Measurements from ENCODE around the gene GPR137B. TPM values are rescaled to one million over a fixed set of nuclear protein-coding genes. Genes with fewer than 3 reads are reported as not detected.

Gene GPR137B
- total and polyA plus RNA-seq, 12 donors = 3.4 to 30.0 (median 13.7) TPM

- WGBS, 4 donors = 69 to 77% (median 74%) methylated on average over 6 to 15 of the region's 15 CpGs
- H3K4me3 ChIP-seq = no peak overlapping the region
- H3K27ac ChIP-seq = no peak overlapping the region
- H3K27me3 ChIP-seq = peaks cover 4% of the 10 kb centered on the region
- TF ChIP-seq CTCF (IDR thresholded peaks at IDR 0.05) = no peak
- TF ChIP-seq POLR2A (IDR thresholded peaks at IDR 0.05) = no peak
- no peak for DNase-seq
- H3K4me1 ChIP-seq (replicated peaks in 1 of 2) = no peaks in the 10 kb centered on the region
- no peaks in the 10 kb centered on the region for H3K9me3 ChIP-seq (replicated peaks in 1 of 3)
- H3K36me3 ChIP-seq (replicated peaks in 1 of 2) = no peaks in the 10 kb centered on the region
- intact Hi-C loops (cut with DNase I) = loop anchor here in 1 of 2 donors (5.0 kb wide), 1 partner anchor 374 kb away; no protein-coding TSS in a partner anchor
Observed at GRCh38 chr1:236113324-236114032, 28.9 kb upstream of the GPR137B start.

GRCh38 chr1:236114076-236114747, 28.1 kb upstream of the GPR137B start:
- TF ChIP-seq CTCF (IDR thresholded peaks at IDR 0.05) (no peak), POLR2A (IDR thresholded peaks at IDR 0.05) (no peak)
- Histone ChIP-seq H3K27me3 (no peaks in the 10 kb centered on the region), H3K36me3 (replicated peaks in 1 of 2) (no peaks in the 10 kb centered on the region), H3K4me3 (no peak overlapping the region), H3K9me3 (replicated peaks in 1 of 3) (no peaks in the 10 kb centered on the region), H3K4me1 (replicated peaks in 1 of 2) (no peaks in the 10 kb centered on the region), H3K27ac (no peak overlapping the region)
- no peak for DNase-seq
- intact Hi-C loops (cut with DNase I) = loop anchor here in 1 of 2 donors (5.0 kb wide), 1 partner anchor 373 kb away; no protein-coding TSS in a partner anchor
- WGBS, 4 donors = 84 to 96% (median 92%) methylated on average over 5 of the region's 5 CpGs

- intact Hi-C loops (cut with DNase I) = no loop called here
- no peak for TF ChIP-seq CTCF (IDR thresholded peaks at IDR 0.05)
- TF ChIP-seq POLR2A (IDR thresholded peaks at IDR 0.05) = no peak
- Histone ChIP-seq H3K36me3 (replicated peaks in 1 of 2) (no peaks in the 10 kb centered on the region), H3K4me3 (no peak overlapping the region), H3K4me1 (replicated peaks in 1 of 2) (no peaks in the 10 kb centered on the region), H3K9me3 (replicated peaks in 1 of 3) (no peaks in the 10 kb centered on the region), H3K27ac (no peak overlapping the region), H3K27me3 (no peaks in the 10 kb centered on the region)
- WGBS, 4 donors = 78 to 83% (median 82%) methylated on average over 8 of the region's 8 CpGs
- DNase-seq = no peak
Observed at GRCh38 chr1:236117710-236118109, 24.6 kb upstream of the GPR137B start.

GRCh38 chr1:236119943-236120484, 22.3 kb upstream of the GPR137B start:
- intact Hi-C loops (cut with DNase I) = no loop called here

More at GRCh38 chr1:236119943-236120484, 22.3 kb upstream of the GPR137B start:
- no peaks in the 10 kb centered on the region for H3K4me1 ChIP-seq (replicated peaks in 1 of 2)
- WGBS, 4 donors = 66 to 74% (median 71%) methylated on average over 12 of the region's 12 CpGs
- H3K4me3 ChIP-seq = no peak overlapping the region
- DNase-seq = no peak
- no peaks in the 10 kb centered on the region for H3K27me3 ChIP-seq
- H3K27ac ChIP-seq = no peak overlapping the region
- no peak for TF ChIP-seq CTCF (IDR thresholded peaks at IDR 0.05)
- TF ChIP-seq POLR2A (IDR thresholded peaks at IDR 0.05) = no peak
- no peaks in the 10 kb centered on the region for H3K9me3 ChIP-seq (replicated peaks in 1 of 3)
- no peaks in the 10 kb centered on the region for H3K36me3 ChIP-seq (replicated peaks in 1 of 2)

Data from adrenal gland (tissue), 12 donors.